Activated naive CD4-positive, alpha-beta T cell treated with anti-CD3 and anti-CD28 coated beads, Interleukin-2, amount 50 U/mL, for 16 hours (primary cell): ENCODE results near the gene LAMA3.

Experiments
- DNase-seq: peaks from one replicate; pipeline ENCODE4 v3.0.0-alpha.2; 2020

LAMA3 gene

GRCh38 chr18:23951206-23951605 is 262.0 kb downstream of the LAMA3 start:
- DNase-seq, result no peak

GRCh38 chr18:23953984-23954383 is 264.7 kb downstream of the LAMA3 start:
- DNase-seq, result no peak

GRCh38 chr18:23956483-23956882 is 267.2 kb downstream of the LAMA3 start:
- DNase-seq, result no peak

- DNase-seq, result no peak
These were observed 268.8 kb downstream of the LAMA3 start for GRCh38 chr18:23958036-23958435.

GRCh38 chr18:23963443-23964165 is 274.4 kb downstream of the LAMA3 start:
- DNase-seq, result no peak

- peak; percentile 55 for DNase-seq
These were observed 275.3 kb downstream of the LAMA3 start for GRCh38 chr18:23964282-23965238.

- no peak for DNase-seq
These were observed 277.7 kb downstream of the LAMA3 start for GRCh38 chr18:23966909-23967308.

- DNase-seq, result no peak
These were observed 278.3 kb downstream of the LAMA3 start for GRCh38 chr18:23967321-23968089.

GRCh38 chr18:23968638-23969604 is 279.7 kb downstream of the LAMA3 start:
- DNase-seq, result no peak

GRCh38 chr18:23969664-23970063 is 280.4 kb downstream of the LAMA3 start:
- DNase-seq, result no peak

- DNase-seq, result peak; percentile 34
These were observed 281.2 kb downstream of the LAMA3 start for GRCh38 chr18:23970161-23971096.

GRCh38 chr18:23971097-23971440 is 281.8 kb downstream of the LAMA3 start:
- no peak for DNase-seq

- DNase-seq, result no peak
These were observed 282.5 kb downstream of the LAMA3 start for GRCh38 chr18:23971666-23972230.

GRCh38 chr18:23972453-23972852 is 283.2 kb downstream of the LAMA3 start:
- no peak for DNase-seq

GRCh38 chr18:23977103-23977502 is 287.9 kb downstream of the LAMA3 start:
- no peak for DNase-seq

GRCh38 chr18:23977719-23978483 is 288.6 kb downstream of the LAMA3 start:
- no peak for DNase-seq

GRCh38 chr18:23981369-23981980 is 292.2 kb downstream of the LAMA3 start:
- DNase-seq, result no peak

GRCh38 chr18:23982155-23983079 is 293.2 kb downstream of the LAMA3 start:
- DNase-seq, result no peak
